GM03348 (cell line): Measurements from ENCODE around the gene ADARB1.

Experiments
- DNase-seq: peaks from one replicate; pipeline ENCODE4 v3.0.0; 2012; ENCODE audit warnings: low spot score

ADARB1 gene

DNA sequence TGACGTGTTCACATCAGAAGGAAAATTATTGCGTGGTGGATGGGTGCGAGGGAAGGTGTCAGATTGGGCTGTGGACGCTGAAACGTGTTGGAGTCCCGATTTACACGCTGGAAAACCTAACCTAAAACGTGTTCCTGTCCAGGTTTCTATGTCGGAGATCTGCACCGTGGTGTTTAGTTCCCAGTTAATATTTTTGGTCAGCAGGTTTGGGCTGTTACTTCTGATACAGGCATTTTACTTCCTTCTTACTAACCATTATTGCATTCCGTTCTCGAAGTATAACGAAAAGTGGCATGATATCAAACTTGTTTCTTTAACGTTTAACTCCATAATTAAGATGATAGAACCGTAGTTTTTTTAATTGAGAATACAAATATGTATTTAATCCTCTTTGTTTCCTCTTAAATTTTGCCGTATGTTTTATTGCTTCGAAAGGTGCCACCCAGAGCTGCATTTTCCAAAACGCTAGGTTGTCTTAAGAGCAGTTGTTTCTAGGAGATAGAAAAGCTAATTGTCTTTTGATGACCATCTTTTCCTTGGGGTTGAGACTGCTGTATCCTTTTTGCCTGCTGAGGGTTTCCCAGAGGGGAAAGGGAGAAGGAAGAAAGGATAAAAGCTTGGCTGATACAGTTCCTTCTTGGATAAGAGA, 1.3 kb downstream of the ADARB1 start:
- no peak for DNase-seq

DNA sequence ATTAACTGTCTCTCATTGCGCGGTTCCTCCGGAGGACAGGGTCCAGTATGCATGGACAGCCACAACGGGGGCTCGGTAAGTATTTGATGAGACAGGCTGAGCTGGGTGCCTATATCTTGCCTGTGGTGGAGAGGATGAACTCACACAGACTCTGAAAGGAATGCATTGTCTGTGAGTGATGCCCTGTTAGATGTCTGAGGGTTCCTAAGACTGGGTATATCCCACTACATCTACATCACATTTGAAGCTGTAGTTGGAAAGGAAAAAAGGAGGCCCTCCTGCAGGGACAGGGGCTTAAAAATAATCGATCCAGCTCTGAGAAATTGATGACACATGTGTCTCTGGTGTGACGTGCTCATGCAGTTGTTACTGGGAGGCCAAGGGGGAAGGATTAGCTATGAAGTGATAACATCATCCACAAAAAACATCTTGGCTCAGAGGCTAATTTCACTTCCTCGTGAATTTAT, 1.9 kb downstream of the ADARB1 start:
- DNase-seq = peak; percentile 46

DNA sequence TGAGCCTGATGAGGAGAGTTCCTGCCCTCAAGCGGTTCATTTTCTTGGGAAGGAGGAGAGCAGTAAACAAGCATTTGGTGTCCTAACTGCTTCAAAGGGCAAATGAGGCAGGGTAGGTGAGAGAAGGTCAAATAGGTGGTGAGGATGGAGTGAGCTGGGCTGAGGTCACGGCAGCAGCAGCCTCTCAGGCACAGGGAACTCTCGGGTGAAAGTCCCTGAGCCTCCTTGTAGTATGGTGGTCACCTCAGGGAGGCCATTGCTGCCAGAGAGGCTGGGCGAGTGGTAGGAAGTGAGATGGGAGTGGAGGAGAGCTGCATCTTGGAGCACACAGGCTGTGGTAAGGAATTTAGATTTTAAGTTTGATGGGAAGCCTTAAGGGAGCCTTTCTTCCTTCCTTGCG, 4.0 kb downstream of the ADARB1 start:
- DNase-seq = no peak

DNA sequence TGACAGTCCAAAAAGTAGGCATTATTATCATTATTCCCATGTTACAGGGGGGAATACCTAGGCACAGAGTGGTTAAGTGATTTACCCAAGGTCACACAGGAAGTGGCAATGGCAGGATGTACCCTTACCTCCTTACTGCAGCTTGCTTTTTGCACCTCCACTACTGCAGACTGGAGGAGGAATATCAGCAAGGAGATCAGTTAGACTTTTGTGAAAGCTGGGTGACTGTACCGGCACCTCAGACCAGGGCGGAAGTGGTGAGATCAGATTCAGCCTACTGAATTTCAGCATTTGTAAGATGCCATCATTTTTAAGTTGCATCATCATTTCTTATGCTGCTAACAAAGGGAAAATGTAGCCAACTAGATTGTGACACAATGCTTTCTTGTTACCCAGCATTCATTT, 4.5 kb downstream of the ADARB1 start:
- DNase-seq = peak; percentile 66

DNA sequence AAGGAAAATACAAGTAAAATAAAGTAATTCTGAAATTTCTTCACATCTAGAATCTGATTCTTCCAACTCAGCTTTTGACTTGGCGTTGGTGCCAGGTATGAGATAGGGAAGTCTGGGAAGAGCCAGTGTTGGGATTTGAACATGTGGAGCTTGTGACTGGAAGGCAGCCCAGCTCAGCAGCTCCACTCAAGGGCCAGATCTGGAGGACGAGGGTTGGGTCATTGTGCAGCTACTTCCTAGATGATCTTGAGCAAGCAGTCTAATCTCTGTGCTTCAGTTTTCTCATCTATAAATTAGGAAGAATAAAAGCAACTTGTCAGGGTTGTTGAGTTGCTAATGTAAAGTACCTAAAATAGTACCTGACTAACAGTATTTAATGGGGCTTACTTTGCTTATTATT, 5.0 kb downstream of the ADARB1 start:
- DNase-seq = no peak

DNA sequence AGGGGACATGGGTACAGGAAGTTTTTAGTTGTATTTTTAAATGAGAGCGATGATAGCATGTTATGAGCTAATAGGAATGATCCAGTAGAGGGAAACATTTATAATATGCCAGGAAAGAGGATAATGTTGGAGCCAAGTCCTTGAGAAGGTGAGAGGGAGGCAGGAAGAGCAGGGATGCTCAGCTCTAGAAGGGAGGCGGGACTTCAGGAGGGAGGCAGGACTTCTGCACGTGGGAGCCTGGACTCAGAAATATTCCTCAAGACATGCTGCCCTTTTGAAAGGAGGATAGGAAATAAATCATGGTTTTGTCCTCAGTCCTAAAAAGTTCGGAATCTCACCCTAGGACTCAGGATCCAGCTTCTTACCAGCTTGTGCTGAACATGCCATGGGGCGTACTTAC, 5.9 kb downstream of the ADARB1 start:
- no peak for DNase-seq

DNA sequence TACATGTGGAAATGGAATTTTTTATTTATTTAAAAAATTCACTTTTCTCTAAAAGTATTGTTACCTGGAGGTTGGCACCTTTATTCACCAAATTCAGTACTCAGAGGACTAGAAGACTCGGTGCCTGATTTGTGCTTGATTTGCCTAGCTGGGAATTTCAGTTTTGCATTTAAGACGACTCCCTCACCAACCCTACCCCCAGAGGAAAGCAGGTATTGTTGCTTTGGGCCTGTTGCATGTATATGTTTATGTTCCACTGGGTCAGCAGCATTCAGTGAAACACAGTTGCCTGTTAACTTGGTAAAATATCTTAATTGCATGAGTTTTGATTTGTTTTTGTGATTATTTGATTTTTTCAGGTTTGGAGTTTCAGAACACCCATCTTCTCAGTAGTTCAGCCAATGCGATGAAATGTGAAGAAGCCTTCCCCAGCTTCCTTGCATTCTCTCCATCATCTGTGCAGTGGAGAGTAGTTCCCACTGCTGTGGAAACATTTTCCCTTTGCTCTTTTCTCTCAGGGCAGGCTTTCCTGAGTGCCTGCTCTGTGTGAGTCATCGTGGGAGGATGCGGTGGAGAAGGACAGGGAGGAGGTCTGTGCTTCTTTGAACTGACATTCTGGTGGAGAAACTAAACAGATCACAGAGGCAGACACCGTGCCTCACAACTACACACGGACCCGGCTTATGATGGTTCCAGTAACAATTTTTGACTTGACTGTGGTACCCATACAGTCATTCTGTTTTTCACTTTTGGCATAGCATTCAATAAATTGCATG, 6.4 kb downstream of the ADARB1 start:
- peak; percentile 79 for DNase-seq

DNA sequence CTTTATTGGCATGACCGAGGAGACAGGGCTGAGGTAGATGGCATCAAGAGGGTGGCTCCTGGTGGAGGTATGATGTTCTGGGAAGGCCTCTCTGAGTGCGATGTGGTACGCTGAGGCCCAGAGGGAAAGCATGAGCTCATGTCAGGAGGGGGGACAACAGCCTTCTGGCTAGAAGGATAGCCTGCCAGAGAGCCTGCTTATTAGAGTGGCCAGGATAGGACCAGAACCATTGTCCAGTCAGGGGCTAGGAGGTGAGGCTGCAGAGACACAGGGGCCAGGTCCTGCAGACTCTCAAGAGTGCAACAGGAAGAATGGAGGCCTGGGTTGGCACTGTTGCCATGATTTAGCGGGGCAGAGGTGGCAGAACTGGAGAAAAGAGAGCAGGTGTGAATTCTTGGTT, 7.3 kb downstream of the ADARB1 start:
- DNase-seq = no peak

DNA sequence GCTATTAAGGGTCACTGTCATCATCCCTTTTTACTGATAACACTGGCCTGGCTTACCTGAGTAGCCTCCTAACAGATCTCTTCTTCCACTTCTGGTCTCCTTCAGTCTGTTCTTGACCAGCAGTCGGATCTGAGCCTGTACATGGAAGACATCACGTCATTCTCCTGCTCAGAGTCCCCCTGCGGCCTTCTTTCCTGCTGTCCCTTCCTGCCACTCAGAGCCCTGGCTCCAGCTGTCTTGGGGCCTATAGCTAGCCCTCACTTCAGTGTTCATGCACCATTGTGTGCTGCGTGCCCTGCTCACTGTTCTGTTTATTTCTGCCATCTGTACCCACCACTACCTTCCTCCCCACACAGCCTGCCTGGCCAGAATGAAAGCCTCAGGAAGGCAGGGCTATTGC, 8.4 kb downstream of the ADARB1 start:
- no peak for DNase-seq

DNA sequence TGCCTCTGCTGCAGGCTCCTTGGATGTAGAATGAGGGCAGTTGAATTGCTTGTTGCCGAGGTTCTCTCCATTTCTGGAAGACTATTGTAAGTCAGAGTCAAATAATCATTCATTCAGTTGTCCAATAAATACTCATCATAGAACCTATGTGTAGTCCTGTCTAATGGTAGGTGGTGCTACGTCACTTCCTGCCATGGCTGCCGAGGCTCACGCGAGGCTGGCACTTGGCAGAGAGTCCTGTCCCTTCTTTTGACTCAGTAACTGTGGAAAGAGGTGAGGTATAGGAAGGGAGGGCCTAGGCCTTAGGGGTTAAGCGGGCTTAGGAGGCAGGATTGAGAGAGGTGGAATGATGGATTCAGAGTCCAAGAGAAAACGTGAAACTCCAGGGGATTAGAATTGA, 9.7 kb downstream of the ADARB1 start:
- no peak for DNase-seq

DNA sequence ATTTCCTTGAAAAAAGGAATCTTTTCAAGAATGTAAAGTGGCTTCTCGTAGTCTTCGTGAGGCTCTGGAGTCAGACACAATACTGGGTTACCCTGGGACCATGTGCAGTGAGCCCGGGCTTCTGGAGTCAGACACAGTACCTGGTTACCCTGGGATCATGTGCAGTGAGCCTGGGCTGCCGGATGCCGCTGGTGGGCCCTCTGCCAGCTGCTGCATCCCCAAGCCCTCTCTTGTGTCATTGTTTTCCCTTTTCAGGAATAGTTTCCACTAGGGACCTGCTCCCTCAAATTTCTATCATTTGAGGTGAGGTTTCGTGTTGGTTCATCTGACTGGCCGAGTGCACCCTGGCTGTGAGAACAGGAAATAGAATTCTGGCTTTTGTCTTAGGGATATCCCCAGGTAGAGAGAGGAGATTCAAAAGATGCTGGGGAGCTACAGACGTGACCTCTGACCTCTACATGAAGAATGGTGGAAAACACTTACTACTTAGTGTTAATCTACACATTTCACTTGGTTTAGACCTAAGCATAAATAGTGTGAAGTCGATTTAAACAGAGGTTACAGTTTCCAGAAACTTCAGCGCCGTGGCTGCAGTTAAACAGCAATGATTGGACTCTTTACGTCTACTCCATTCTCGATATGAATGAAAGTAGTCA, 10.6 kb downstream of the ADARB1 start:
- no peak for DNase-seq

DNA sequence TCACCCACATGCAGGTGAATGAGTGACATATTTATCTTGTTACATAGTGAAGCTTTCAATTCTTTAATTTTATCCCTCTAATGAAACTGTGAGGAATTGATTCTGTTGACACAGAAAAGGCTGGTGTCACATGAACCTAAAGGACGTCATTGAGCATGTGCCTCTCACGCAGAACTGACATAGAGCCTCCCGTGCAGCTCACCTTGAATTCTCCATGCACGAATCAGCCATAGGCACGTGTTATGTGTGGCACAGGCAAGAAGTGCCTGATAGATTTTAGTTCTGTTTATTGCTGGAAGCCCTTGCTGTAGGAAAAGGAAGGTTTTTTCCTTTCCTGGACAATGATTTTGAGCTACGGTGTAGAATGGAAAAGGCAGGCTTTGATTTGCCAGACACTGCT, 11.3 kb downstream of the ADARB1 start:
- no peak for DNase-seq

DNA sequence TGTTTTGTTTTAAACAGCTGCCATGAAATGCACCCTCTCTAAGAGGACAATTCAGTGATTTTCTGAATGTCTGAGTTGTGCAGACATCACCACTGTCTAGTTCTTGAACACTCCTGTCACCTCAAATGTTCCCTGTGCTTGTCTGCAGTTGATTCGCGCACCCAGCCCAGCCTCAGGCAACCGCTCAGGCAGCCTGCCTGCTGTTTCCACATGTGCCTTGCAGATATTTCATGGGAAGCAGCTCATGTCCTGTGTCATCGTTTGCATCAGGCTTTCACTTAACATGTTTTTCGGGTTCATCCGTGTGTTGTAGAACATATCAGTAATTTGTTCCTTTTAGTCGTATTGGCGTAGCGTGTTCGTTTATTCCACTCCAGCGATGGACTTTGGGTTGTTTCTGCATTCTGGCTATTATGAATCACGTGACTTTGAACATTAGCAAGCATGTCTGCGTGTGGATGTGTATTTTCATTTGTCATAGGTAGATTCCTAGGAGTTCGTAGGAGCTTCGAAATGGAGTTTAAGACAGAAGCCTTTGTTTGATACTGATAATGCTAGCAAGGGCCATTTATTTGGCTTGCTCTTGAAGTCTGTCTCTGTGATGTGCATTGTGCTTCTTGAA, 12.1 kb downstream of the ADARB1 start:
- DNase-seq = no peak

DNA sequence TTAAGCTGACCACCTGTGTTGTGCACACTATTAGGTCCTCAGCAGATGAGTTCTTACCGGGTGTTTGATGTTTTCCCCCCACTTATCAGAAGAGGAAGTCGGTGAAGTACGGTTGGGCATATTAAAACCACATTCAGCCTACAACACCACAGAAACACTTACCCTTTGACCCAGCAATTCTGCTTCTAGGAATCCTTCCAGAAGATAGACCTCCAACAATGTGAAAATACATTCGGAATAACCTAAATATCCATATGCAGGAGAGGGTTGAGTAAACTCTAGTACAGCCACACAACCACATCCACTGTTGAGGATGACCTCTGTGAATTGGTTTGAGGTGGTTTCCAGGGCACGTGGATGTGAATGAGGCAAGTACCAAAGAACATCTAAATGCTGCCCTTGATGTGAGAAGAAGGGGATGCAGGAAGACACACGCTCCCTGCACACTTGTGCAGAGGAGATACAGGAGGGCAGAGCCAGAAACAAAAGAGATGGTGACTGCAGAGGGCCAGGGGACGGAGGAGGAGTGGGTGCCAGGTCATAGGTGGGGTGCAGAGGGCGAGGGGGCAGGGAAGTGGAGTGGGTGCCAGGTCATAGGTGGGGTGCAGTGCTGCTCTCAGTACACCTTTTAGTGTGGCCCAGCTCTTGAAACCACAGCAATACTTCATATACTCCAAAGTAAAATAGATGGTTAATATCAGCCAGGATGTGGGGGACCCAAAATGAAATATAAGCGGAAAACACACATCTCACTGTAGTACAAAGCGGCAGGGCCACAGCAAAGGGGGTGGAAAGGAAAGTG, 12.8 kb downstream of the ADARB1 start:
- no peak for DNase-seq

DNA sequence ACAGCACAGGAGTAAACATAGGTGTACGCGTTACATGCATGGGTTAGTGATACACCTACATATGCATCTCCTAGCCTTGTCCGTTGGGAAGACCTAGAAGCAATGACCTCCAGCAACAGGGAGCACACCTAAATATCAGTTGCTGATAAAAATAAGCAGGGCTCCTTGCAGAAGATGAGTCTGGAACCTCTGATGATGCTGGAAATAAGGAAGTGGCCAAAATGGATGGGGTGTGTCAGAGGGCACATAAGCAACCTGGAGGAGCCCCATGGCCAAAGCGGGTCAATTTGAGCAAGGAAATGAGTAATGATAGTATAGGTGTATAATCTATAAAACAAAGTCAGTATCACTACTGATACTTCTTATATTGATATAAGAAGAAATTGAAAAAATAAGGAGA, 13.7 kb downstream of the ADARB1 start:
- DNase-seq = no peak

DNA sequence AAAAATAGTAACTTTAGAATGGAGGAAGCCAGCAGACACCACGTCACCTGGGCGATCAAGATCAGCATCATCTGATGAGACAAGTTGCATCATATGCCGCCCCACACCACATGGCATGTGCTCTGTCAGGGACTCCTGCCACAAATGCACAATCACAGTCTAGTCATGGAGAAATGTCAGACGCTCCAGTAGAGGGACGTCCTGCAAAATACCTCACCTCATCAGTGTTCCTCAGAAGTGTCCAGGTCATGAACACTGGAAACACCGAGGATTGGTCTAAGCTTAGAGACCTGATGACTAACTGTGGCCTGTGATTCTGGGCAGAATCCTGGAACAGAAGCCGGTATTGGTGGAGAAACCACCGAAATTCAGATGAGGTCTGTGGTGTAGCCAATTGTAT, 14.3 kb downstream of the ADARB1 start:
- DNase-seq = no peak

DNA sequence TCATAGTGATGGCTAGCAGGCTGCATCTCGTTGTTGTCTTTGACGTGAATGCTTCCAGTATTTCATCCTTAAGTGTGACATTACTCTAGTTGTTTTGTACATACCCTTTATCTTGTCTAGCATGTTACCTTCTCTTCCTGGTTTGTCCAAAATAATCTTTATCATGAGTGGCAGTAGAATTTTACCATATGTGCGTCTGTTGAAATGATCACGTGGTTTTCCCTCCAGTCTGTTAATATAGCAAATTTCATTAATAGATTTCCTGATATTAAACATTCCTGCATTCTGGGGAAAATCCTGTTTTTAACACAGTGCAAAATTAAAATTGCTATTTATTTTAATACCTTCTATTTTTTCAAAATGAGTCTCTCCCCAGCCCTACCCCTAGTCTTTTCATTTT, 15.6 kb downstream of the ADARB1 start:
- DNase-seq = no peak

DNA sequence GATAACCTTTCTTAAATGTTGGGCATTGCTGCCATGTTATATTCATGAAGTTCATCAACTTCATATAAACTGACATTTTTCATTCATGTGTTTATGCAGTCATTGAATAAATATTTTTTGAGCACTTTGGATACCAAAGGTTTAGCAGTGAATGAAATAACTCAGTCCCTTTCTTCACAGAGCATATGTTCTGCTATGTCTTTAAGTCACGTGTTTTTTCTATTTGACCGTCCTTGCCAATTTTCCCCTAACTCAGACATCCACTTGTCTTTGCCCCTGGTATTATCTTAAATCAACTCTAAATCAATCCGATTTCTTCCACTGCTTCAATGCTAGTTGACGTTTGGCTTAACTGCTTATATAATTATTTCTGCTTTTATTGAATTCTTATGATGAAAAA, 16.6 kb downstream of the ADARB1 start:
- DNase-seq = no peak

DNA sequence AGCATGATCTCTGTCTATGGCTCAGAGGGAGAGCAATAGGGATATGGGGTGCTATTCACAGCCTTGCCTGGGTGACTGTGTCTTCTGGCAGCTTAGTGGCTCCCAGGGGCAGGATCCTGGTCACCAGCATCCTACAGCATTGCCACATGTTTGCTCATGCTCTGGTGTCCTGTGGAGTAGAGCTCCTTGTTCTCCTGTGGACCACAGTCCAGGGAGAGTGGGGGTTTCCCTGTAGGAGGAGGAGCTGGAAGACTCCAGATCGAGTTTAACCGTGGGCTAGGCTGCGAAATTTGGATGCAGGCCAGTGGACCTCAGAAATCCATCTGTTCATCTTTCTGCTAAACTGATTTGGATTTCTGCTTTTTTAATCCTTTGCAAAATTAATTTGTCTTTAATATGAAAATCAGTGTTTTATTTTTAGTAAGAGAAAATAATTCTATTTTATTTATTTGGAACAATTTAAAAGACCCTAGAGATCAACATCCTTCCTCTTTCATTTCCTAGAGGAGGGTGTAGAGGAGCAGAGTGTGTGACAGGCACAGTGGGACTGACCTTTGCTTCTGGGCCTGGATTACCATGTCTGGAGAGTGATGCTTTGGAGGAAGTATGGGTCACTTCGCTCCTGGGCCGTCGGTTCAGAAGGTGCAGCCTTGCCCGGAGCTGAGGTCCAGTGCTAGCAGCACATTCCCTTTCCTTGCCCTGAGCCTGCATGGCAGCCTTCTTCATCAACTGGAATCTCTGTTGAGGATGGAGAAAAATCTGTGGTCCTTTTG, 17.4 kb downstream of the ADARB1 start:
- DNase-seq = peak; percentile 25

DNA sequence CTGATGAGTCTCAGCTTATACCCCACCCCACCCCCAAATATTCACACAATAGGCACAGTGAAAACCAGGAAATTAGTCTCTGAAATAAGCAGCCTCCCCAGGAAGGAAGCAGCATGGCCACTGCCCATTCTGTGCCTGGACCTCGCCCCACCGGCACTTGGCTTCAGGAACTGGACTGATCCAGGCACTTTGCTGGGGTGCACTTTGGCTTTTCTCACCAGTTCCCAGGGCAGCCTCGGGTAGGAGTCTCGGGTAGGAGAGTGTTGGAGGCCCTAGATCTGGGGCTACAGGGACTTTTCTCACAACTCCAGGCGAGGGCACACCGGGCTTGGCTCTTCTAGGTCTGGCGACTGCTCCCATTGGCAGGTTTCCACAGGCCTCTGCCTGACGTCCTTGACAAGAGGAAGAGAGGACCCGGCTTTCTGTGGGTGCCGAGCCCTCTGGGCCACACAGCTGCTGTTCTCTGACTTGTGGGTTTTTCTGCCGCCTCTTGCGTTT, 18.7 kb downstream of the ADARB1 start:
- DNase-seq = no peak

DNA sequence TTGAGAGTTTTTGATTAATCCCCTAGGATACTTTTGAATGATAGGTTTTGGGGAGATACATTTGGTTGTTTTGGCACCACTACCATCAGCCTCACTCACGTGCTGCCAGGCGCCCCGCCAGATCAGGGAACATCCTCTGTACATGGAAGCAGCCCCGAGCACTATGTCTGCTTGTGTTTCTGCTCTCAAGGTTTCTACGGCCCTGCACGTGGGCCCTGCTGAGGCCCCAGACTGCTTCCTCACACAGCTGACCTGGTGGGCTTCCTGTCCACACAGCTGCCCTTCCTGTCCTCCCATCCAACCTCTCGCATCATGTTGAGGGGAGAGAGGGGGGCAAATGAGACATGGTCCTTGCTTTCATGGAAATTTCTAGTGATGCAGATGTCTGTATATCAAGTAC, 20.0 kb downstream of the ADARB1 start:
- DNase-seq = no peak
